ENCODE measurements around the gene TMEM253. TPM values are rescaled to one million over a fixed set of nuclear protein-coding genes. Genes with fewer than 3 reads are reported as not detected.

TMEM253 gene
- polyA plus RNA-seq, 1 of the 3 experiments (the other 2 are of a cell fraction): 0.82 TPM

DNA sequence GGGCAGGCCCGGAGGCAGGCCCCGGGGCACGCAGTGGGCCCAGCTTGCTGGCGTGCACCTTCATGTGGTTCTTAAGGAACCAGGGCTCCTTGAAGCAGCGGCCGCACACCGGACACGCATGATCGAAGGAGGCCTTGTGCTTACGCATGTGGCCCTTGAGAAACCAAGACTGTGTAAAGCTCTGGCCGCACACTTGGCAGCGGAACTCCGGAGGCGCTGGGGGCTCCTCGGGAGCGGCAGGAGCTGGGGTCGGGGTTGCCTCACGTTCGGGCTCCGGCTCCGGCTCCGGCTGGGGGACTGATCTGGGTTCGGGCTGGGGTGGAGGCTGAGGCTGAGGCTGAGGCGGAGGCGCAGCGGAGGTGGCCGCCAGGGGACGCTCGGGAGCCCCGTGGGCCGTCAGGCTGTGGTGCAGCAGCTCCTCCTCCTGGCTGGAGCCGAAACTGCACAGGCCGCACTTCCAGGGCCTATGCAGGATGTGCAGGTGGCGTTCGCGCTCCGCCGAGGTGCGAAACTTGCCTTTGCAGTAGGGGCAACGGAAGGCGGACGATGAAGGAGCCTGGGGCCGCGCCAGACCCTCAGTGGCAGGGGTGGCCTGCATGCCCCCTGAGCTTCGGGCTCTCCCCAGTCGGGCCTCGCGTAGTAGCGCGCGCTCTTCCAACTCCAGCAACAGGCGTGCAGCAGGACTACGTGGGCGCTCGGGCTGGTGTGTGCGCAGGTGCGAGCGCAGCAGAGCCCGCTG is 8.4 kb upstream of the TMEM253 start (continued):
- TF ChIP-seq RXRA (IDR thresholded peaks at IDR 0.05; ENCODE audit: borderline replicate concordance, low read depth) (no peak), POLR2AphosphoS5 (IDR thresholded peaks at IDR 0.05; ENCODE audit: low read depth, low read length) (peak; percentile 64), RAD21 (IDR thresholded peaks at IDR 0.05; ENCODE audit: low read length) (peak; percentile 92), GATA2 (CRISPR knock-in tag; IDR thresholded peaks at IDR 0.05) (no peak)
- TF ChIP-seq, protein P1, sequence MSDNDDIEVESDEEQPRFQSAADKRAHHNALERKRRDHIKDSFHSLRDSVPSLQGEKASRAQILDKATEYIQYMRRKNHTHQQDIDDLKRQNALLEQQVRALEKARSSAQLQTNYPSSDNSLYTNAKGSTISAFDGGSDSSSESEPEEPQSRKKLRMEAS (IDR thresholded peaks at IDR 0.05; ENCODE audit: low read depth): peak; percentile 34; the same call in 1 of the 2 replicates

DNA sequence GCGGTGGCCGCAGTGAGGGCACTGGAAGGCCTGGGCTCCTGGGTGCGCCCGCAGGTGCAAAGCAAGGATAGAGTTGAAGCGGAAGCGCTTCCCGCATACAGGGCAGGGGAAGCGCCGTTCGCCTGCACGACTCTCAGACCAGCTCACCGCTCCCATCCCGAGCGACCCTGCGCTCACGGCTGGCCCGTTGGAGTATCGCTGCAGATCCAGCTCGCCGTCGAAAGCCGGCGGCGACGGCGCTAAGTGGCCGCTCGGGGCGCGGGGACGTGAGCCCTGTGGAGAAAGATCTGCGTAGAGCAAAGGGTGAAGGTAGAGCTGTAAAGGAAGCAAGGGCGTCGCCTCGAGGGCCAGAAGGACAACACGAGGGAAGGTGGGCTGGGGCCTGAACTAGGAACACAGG is 7.8 kb upstream of the TMEM253 start:
- Histone ChIP-seq H3K9me3 (no peaks in the 10 kb centered on the region), H3K4me1 (ENCODE audit: control insufficient read depth in 1 of 2, insufficient read depth in 2 of 2, low read depth in 1 of 2, low read length in 1 of 2) (peaks cover 18 to 25% of the 10 kb centered on the region in 2 experiments), H3K27ac (ENCODE audit: low read depth in 2 of 2, low read length in 1 of 2) (no peak overlapping the region; a peak in 1 of 4 replicates), H4K20me1 (ENCODE audit: insufficient read depth) (peaks cover 14% of the 10 kb centered on the region; the same call in 1 of the 2 replicates), H3F3A (replicated peaks; ENCODE audit: insufficient read depth) (peaks cover 52% of the 10 kb centered on the region), H3K4me3 (ENCODE audit: low read depth in 2 of 2, low read length in 1 of 2) (no peak overlapping the region), H3K4me2 (no peak overlapping the region), H3K9me2 (no peaks in the 10 kb centered on the region), H3K9ac (no peak overlapping the region), H3K36me3 (replicated peaks in 1 of 2; ENCODE audit: control insufficient read depth in 1 of 2, insufficient read depth in 2 of 2, low read length in 1 of 2) (peaks cover 18 to 44% of the 10 kb centered on the region in 2 experiments), H3K27me3 (ENCODE audit: insufficient read depth) (no peaks in the 10 kb centered on the region), H2AFZ (ENCODE audit: low read depth) (no peak overlapping the region), H3K79me2 (ENCODE audit: insufficient read depth) (no peaks in the 10 kb centered on the region)
- no peak for DNase-seq
- POLR2A ChIA-PET: interaction anchor here (1.2 to 1.8 kb wide), 4 partner anchors 8 to 24 kb away, joined by 3 to 12 read pairs (median 5); partner anchors contain the start of genes ARHGEF40 and TMEM253
- CTCF ChIA-PET: interaction anchor here (0.7 to 20.5 kb wide), 30 partner anchors 8 to 441 kb away, joined by 3 to 555 read pairs (median 8); partner anchors contain the start of genes ARHGEF40, NDRG2, TMEM253 and TPPP2
- WGBS (ENCODE audit: low lambda C conversion rate): 91% methylated on average over 29 of the region's 36 CpGs
- TF ChIP-seq POLR2AphosphoS5 (IDR thresholded peaks at IDR 0.05; ENCODE audit: low read depth, low read length) (no peak), FOSL2 (IDR thresholded peaks at IDR 0.05; ENCODE audit: borderline replicate concordance, low read depth) (no peak), RFX5 (IDR thresholded peaks at IDR 0.05; ENCODE audit: low read length) (no peak), NRF1 (IDR thresholded peaks at IDR 0.05; ENCODE audit: low read depth, low read length) (no peak), CHD2 (IDR thresholded peaks at IDR 0.05; ENCODE audit: low read length, partially characterized antibody) (no peak), TEAD4 (IDR thresholded peaks at IDR 0.05; ENCODE audit: borderline replicate concordance, insufficient read depth) (no peak), RXRA (IDR thresholded peaks at IDR 0.05; ENCODE audit: borderline replicate concordance, low read depth) (no peak), EP300 (IDR thresholded peaks at IDR 0.05; ENCODE audit: borderline replicate concordance in 1 of 2, low read depth in 1 of 2, low read length in 1 of 2) (no peak), GABPA (IDR thresholded peaks at IDR 0.05; ENCODE audit: low read depth) (no peak), FOXM1 (IDR thresholded peaks at IDR 0.05; ENCODE audit: low read depth) (no peak), ELF1 (IDR thresholded peaks at IDR 0.05) (no peak), RAD21 (IDR thresholded peaks at IDR 0.05; ENCODE audit: low read length) (no peak), SIN3A (IDR thresholded peaks at IDR 0.05; ENCODE audit: borderline replicate concordance, low read depth, low read length) (no peak)
- TF ChIP-seq, protein P2, sequence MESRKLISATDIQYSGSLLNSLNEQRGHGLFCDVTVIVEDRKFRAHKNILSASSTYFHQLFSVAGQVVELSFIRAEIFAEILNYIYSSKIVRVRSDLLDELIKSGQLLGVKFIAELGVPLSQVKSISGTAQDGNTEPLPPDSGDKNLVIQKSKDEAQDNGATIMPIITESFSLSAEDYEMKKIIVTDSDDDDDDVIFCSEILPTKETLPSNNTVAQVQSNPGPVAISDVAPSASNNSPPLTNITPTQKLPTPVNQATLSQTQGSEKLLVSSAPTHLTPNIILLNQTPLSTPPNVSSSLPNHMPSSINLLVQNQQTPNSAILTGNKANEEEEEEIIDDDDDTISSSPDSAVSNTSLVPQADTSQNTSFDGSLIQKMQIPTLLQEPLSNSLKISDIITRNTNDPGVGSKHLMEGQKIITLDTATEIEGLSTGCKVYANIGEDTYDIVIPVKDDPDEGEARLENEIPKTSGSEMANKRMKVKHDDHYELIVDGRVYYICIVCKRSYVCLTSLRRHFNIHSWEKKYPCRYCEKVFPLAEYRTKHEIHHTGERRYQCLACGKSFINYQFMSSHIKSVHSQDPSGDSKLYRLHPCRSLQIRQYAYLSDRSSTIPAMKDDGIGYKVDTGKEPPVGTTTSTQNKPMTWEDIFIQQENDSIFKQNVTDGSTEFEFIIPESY (IDR thresholded peaks at IDR 0.05; ENCODE audit: borderline replicate concordance, low read depth): no peak
- TF ChIP-seq, protein P3, sequence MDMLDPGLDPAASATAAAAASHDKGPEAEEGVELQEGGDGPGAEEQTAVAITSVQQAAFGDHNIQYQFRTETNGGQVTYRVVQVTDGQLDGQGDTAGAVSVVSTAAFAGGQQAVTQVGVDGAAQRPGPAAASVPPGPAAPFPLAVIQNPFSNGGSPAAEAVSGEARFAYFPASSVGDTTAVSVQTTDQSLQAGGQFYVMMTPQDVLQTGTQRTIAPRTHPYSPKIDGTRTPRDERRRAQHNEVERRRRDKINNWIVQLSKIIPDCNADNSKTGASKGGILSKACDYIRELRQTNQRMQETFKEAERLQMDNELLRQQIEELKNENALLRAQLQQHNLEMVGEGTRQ (IDR thresholded peaks at IDR 0.05; ENCODE audit: borderline replicate concordance, low read depth, low read length): no peak
- TF ChIP-seq, protein P4, sequence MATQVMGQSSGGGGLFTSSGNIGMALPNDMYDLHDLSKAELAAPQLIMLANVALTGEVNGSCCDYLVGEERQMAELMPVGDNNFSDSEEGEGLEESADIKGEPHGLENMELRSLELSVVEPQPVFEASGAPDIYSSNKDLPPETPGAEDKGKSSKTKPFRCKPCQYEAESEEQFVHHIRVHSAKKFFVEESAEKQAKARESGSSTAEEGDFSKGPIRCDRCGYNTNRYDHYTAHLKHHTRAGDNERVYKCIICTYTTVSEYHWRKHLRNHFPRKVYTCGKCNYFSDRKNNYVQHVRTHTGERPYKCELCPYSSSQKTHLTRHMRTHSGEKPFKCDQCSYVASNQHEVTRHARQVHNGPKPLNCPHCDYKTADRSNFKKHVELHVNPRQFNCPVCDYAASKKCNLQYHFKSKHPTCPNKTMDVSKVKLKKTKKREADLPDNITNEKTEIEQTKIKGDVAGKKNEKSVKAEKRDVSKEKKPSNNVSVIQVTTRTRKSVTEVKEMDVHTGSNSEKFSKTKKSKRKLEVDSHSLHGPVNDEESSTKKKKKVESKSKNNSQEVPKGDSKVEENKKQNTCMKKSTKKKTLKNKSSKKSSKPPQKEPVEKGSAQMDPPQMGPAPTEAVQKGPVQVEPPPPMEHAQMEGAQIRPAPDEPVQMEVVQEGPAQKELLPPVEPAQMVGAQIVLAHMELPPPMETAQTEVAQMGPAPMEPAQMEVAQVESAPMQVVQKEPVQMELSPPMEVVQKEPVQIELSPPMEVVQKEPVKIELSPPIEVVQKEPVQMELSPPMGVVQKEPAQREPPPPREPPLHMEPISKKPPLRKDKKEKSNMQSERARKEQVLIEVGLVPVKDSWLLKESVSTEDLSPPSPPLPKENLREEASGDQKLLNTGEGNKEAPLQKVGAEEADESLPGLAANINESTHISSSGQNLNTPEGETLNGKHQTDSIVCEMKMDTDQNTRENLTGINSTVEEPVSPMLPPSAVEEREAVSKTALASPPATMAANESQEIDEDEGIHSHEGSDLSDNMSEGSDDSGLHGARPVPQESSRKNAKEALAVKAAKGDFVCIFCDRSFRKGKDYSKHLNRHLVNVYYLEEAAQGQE (IDR thresholded peaks at IDR 0.05; ENCODE audit: low read depth, low read length): no peak
